ENCODE results near the gene IL17RC. TPM values are rescaled to one million over a fixed set of nuclear protein-coding genes. Genes with fewer than 3 reads are reported as not detected.

Gene IL17RC
- total and polyA plus RNA-seq, 7 donors = 9.9 to 88.9 (median 57.8) TPM

DNA sequence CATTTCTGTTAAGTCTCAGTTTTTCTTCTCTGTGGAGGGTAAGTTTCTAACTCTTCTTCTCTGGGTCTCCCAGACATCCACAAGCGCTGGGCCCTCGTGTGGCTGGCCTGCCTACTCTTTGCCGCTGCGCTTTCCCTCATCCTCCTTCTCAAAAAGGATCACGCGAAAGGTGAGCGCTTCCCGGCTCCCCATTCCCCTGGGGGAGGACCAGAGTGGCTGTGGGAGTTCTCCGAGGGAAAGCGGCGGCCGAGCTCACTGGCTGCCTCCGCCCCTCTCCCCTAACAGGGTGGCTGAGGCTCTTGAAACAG, 15.6 kb downstream of the IL17RC start:
- no peak for DNase-seq
- Histone ChIP-seq H3K36me3 (peaks cover 12 to 43% (median 23%) of the 10 kb centered on the region in 4 donors), H3K27me3 (no peaks in the 10 kb centered on the region), H3K4me1 (peaks cover 0 to 40% (median 35%) of the 10 kb centered on the region in 4 donors), H3K27ac (peak overlapping the region; percentile 94 to 99 (median 96)), H3K4me3 (peak overlapping the region; percentile 57 to 80 (median 62)), H3K9me3 (no peaks in the 10 kb centered on the region)
- TF ChIP-seq POLR2A (IDR thresholded peaks at IDR 0.05) (no peak), POLR2AphosphoS5 (IDR thresholded peaks at IDR 0.05) (no peak), EP300 (IDR thresholded peaks at IDR 0.05) (no peak)
- TF ChIP-seq, protein P1, sequence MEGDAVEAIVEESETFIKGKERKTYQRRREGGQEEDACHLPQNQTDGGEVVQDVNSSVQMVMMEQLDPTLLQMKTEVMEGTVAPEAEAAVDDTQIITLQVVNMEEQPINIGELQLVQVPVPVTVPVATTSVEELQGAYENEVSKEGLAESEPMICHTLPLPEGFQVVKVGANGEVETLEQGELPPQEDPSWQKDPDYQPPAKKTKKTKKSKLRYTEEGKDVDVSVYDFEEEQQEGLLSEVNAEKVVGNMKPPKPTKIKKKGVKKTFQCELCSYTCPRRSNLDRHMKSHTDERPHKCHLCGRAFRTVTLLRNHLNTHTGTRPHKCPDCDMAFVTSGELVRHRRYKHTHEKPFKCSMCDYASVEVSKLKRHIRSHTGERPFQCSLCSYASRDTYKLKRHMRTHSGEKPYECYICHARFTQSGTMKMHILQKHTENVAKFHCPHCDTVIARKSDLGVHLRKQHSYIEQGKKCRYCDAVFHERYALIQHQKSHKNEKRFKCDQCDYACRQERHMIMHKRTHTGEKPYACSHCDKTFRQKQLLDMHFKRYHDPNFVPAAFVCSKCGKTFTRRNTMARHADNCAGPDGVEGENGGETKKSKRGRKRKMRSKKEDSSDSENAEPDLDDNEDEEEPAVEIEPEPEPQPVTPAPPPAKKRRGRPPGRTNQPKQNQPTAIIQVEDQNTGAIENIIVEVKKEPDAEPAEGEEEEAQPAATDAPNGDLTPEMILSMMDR (IDR thresholded peaks at IDR 0.05) = no peak
- intact Hi-C loops (cut with DNase I) = loop anchor here (2.0 to 5.0 kb wide), 4 partner anchors 16 to 210 kb away; partner anchors contain the start of genes BRK1, FANCD2, IL17RC and VHL
- WGBS, 2 donors = 3 to 7% methylated on average over 13 of the region's 13 CpGs

DNA sequence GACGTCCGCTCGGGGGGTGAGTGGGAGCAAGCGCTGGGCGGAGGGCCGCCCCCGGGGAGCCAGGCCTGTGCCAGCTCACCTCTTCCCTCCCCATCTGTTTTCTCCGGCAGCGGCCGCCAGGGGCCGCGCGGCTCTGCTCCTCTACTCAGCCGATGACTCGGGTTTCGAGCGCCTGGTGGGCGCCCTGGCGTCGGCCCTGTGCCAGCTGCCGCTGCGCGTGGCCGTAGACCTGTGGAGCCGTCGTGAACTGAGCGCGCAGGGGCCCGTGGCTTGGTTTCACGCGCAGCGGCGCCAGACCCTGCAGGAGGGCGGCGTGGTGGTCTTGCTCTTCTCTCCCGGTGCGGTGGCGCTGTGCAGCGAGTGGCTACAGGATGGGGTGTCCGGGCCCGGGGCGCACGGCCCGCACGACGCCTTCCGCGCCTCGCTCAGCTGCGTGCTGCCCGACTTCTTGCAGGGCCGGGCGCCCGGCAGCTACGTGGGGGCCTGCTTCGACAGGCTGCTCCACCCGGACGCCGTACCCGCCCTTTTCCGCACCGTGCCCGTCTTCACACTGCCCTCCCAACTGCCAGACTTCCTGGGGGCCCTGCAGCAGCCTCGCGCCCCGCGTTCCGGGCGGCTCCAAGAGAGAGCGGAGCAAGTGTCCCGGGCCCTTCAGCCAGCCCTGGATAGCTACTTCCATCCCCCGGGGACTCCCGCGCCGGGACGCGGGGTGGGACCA, 16.1 kb downstream of the IL17RC start:
- Histone ChIP-seq H3K27me3 (no peaks in the 10 kb centered on the region), H3K9me3 (no peaks in the 10 kb centered on the region), H3K4me1 (peaks cover 0 to 40% (median 35%) of the 10 kb centered on the region in 4 donors), H3K27ac (peak overlapping the region; percentile 94 to 99 (median 96)), H3K36me3 (peaks cover 12 to 47% (median 27%) of the 10 kb centered on the region in 4 donors), H3K4me3 (peak overlapping the region; percentile 57 to 80 (median 62))
- WGBS, 2 donors = 0 to 1% methylated on average over 77 of the region's 77 CpGs
- intact Hi-C loops (cut with DNase I) = loop anchor here (1.0 to 5.0 kb wide), 6 partner anchors 13 to 209 kb away; partner anchors contain the start of genes BRK1, BRPF1, FANCD2 and IL17RC
- DNase-seq = peak; percentile 95
- TF ChIP-seq POLR2A (IDR thresholded peaks at IDR 0.05) = no peak
- TF ChIP-seq EP300 (IDR thresholded peaks at IDR 0.05) = no peak
- TF ChIP-seq POLR2AphosphoS5 (IDR thresholded peaks at IDR 0.05) = peak in 2 of 4 donors; percentile 29 to 36
- TF ChIP-seq, protein P1 (IDR thresholded peaks at IDR 0.05) = peak; percentile 74 to 84 (median 82)

DNA sequence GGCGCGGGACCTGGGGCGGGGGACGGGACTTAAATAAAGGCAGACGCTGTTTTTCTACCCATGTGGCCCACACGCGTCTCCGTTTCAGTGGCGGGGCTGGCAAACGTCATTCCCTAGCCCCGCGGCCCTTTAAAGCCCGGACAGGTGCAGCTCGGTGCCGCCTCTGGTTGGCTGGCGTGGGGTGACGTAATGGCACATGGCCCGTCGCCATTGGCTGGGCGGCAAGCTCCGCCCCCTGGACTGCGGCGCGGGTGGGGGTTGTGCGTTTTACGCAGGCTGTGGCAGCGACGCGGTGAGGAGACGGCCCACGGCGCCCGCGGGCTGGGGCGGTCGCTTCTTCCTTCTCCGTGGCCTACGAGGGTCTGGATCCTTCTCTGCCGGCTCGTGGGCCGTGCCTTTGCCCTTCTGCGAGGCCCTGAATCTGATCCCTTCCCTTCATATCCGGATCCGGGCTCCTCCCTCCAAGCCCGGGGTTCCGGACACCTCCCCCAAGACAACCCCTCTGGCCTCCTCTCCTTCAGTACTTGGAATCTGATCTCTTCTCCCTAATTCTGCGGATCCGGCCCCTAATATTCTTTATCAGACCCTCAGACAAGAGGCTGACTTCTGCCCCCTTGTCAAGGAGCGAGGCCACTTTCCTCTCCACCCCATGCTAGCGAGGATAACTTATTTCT, 16.8 kb downstream of the IL17RC start, which contains the start of gene CRELD1:
CRELD1 (plus strand) TSS at position 274 of the 674 bp plus-strand sequence. CDS start 605 bp downstream, outside the sequence.
- H3K27ac ChIP-seq = peak within 1 kb of the TSS; percentile 94 to 99 (median 96)
- peak; percentile 98 for DNase-seq
- intact Hi-C loops (cut with DNase I) = loop anchor here (1.0 to 5.0 kb wide), 6 partner anchors 13 to 209 kb away; partner anchors contain the start of genes BRK1, BRPF1, FANCD2 and IL17RC
- TF ChIP-seq POLR2A (IDR thresholded peaks at IDR 0.05) = peak; percentile 74 to 86
- no peak for TF ChIP-seq EP300 (IDR thresholded peaks at IDR 0.05)
- TF ChIP-seq, protein P1 (IDR thresholded peaks at IDR 0.05) = no peak
- peak; percentile 95 to 97 (median 95) for TF ChIP-seq POLR2AphosphoS5 (IDR thresholded peaks at IDR 0.05)
- H3K27me3 ChIP-seq = no peaks in the 10 kb centered on the region
- no peaks in the 10 kb centered on the region for H3K9me3 ChIP-seq
- peaks cover 6 to 47% (median 28%) of the 10 kb centered on the region in 4 donors for H3K36me3 ChIP-seq
- H3K4me3 ChIP-seq = peak within 1 kb of the TSS; percentile 57 to 80 (median 62)
- WGBS, 2 donors = 0% methylated on average over 50 of the region's 50 CpGs
- peaks cover 0 to 40% (median 35%) of the 10 kb centered on the region in 4 donors for H3K4me1 ChIP-seq

DNA sequence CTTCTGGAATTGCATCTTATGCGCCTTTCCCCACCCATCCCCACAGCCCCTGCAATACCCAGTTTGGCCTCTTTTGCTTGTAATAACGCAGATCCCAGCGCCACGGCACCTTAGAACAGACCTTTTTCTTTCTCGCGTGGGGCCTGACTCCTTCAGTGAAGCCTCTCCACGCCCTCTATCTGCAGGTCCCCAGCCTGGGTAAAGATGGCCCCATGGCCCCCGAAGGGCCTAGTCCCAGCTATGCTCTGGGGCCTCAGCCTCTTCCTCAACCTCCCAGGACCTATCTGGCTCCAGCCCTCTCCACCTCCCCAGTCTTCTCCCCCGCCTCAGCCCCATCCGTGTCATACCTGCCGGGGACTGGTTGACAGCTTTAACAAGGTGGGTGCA, 17.3 kb downstream of the IL17RC start:
- intact Hi-C loops (cut with DNase I) = loop anchor here (5.0 kb wide), 3 partner anchors 93 to 208 kb away; partner anchors contain the start of genes BRK1, FANCD2 and VHL
- Histone ChIP-seq H3K4me3 (peak overlapping the region; percentile 57 to 80 (median 62)), H3K4me1 (peaks cover 0 to 40% (median 35%) of the 10 kb centered on the region in 4 donors), H3K27me3 (no peaks in the 10 kb centered on the region), H3K36me3 (peaks cover 6 to 42% (median 26%) of the 10 kb centered on the region in 4 donors), H3K27ac (peak overlapping the region; percentile 94 to 99 (median 96)), H3K9me3 (no peaks in the 10 kb centered on the region)
- no peak for DNase-seq
- WGBS, 2 donors = 5 to 14% methylated on average over 11 of the region's 11 CpGs
- TF ChIP-seq POLR2AphosphoS5 (IDR thresholded peaks at IDR 0.05) (no peak), EP300 (IDR thresholded peaks at IDR 0.05) (no peak), POLR2A (IDR thresholded peaks at IDR 0.05) (no peak)
- TF ChIP-seq, protein P1 (IDR thresholded peaks at IDR 0.05) = peak in 1 of 4 experiments; percentile 33

Data from sigmoid colon (tissue), 7 donors.